HepG2 (cell line): ENCODE data around the gene ACSM6. TPM values are rescaled to one million over a fixed set of nuclear protein-coding genes. Genes with fewer than 3 reads are reported as not detected.

Source experiments
- ATAC-seq: fragments of 200-7000 bp; cut with Tn5 transposase; 3 replicates; pipeline ENCODE4 v1.9.1; 2020; ENCODE audit warnings: mild to moderate bottlenecking, moderate library complexity
- BruUV-seq: library from RNA; stranded (reverse); fragments of 400-500 nt; replicated peaks from 2 replicates; lab custom pipeline; 2021; lab: Mats Ljungman, UMichigan
- CTCF ChIA-PET: fragments of 300-600 bp; formaldehyde crosslinking; extraction: SDS; loops from one replicate; lab custom pipeline; 2021; ENCODE audit warnings: low total read pairs, inconsistent platforms, low intra/inter-chr PET ratio; lab: Yijun Ruan, JAX
- POLR2A ChIA-PET: fragments of 350-600 bp; sonication (Branson Sonifier 250); formaldehyde crosslinking; loops from one replicate; lab custom pipeline; 2020; ENCODE audit warnings: antibody characterized with exemption, inconsistent platforms; lab: Yijun Ruan, JAX
- DNase-seq: peaks from one replicate; pipeline ENCODE4 v3.0.0-alpha.2; 2015; ENCODE audit warnings: low spot score
- FAIRE-seq: peaks from 3 replicates; lab custom pipeline; 2011; peaks lifted over from hg19 to GRCh38; lab: Jason Lieb, UNC
- H2AFZ ChIP-seq: one replicate; pipeline ENCODE4 v1.6.1; 2011; ENCODE audit warnings: low read length, inconsistent platforms
- H3K27ac ChIP-seq: fragments of 300-600 bp; 3 replicates; pipeline ENCODE4 v1.8.0; 2011; ENCODE audit warnings: mixed run types, mild to moderate bottlenecking, mixed read lengths, low read length, inconsistent platforms; ENCODE audit not compliant: insufficient read depth; ENCODE audit errors: extremely low read length
- H3K27me3 ChIP-seq, 2 experiments: fragments of 200-600 bp in 1 of 2; 2 replicates in 1 of 2; 3 replicates in 1 of 2; pipeline versions ENCODE4 v1.6.0 to v1.8.0; 2011; ENCODE audit warnings: low read length in 2 of 2, mild to moderate bottlenecking in 2 of 2, moderate library complexity in 2 of 2, inconsistent platforms in 1 of 2; ENCODE audit not compliant: insufficient read depth in 2 of 2, control insufficient read depth in 1 of 2
- H3K36me3 ChIP-seq, 2 experiments: fragments of 200-600 bp in 1 of 2; replicated peaks in 1 of 2; 2 replicates in 1 of 2; 3 replicates in 1 of 2; pipeline versions ENCODE4 v1.5.1 to v1.8.0; 2011; ENCODE audit warnings: low read length in 2 of 2, inconsistent platforms in 1 of 2; ENCODE audit not compliant: insufficient read depth in 2 of 2, control insufficient read depth in 1 of 2
- H3K4me1 ChIP-seq: 2 replicates; pipeline ENCODE4 v1.5.1; 2012; ENCODE audit warnings: low read length, inconsistent platforms; ENCODE audit not compliant: insufficient read depth
- H3K4me2 ChIP-seq: 2 replicates; pipeline ENCODE4 v1.6.0; 2011; ENCODE audit warnings: low read depth, low read length, inconsistent platforms
- H3K4me3 ChIP-seq, 3 experiments: fragments of 200-600 bp in 1 of 3; sonication (generic), shearing (Covaris generic) in 1 of 3; replicated peaks in 1 of 3; 2 replicates each; pipeline ENCODE4 v1.5.1; 2011 to 2016; ENCODE audit warnings: low read length in 3 of 3, inconsistent platforms in 2 of 3, low read depth in 2 of 3, mild to moderate bottlenecking in 2 of 3, control low read depth in 1 of 3, mixed read lengths in 1 of 3; ENCODE audit not compliant: insufficient read depth in 1 of 3
- H3K79me2 ChIP-seq: one replicate; pipeline ENCODE4 v1.6.1; 2011; ENCODE audit warnings: low read length, inconsistent platforms; ENCODE audit not compliant: insufficient read depth
- H3K9ac ChIP-seq: 2 replicates; pipeline ENCODE4 v1.6.0; 2011; ENCODE audit warnings: mild to moderate bottlenecking, low read depth, low read length, inconsistent platforms; ENCODE audit not compliant: insufficient read depth
- H3K9me3 ChIP-seq: 2 replicates; pipeline ENCODE4 v1.5.1; 2012; ENCODE audit warnings: mild to moderate bottlenecking, low read length
- H4K20me1 ChIP-seq: 2 replicates; pipeline ENCODE4 v1.6.0; 2011; ENCODE audit warnings: inconsistent platforms, mild to moderate bottlenecking, low read length, moderate library complexity; ENCODE audit not compliant: insufficient read depth
- ATF7 ChIP-seq, 2 experiments: fragments of 450-650 bp in 1 of 2; sonication (generic) in 1 of 2; formaldehyde crosslinking in 1 of 2; IDR thresholded peaks; 2 replicates each; pipeline versions ENCODE4 v1.4.0 to v1.6.1; 2016 to 2020; ENCODE audit warnings: antibody characterized with exemption in 1 of 2, mild to moderate bottlenecking in 1 of 2, missing genetic modification reagents in 1 of 2
- CAMTA2 ChIP-seq: sonication (generic); formaldehyde crosslinking; IDR thresholded peaks from 2 replicates; pipeline ENCODE4 v1.4.0; 2020; ENCODE audit warnings: mild to moderate bottlenecking, missing genetic modification reagents, borderline replicate concordance
- IKZF4 ChIP-seq: sonication (generic); formaldehyde crosslinking; IDR thresholded peaks from 2 replicates; pipeline ENCODE4 v1.5.1; 2020; ENCODE audit warnings: borderline replicate concordance, mild to moderate bottlenecking, low read depth, missing genetic modification reagents; ENCODE audit errors: not compliant biosample characterization
- KLF16 ChIP-seq, 2 experiments: sonication (generic) in 1 of 2; formaldehyde crosslinking in 1 of 2; IDR thresholded peaks; 2 replicates each; pipeline versions ENCODE4 v1.6.1 to v1.8.0; 2016 to 2023; ENCODE audit warnings: missing genetic modification reagents in 2 of 2, missing compliant biosample characterization in 1 of 2
- MZF1 ChIP-seq: sonication (generic); formaldehyde crosslinking; IDR thresholded peaks from 2 replicates; pipeline ENCODE4 v1.8.1; 2023; ENCODE audit warnings: mild to moderate bottlenecking, missing genetic modification reagents, borderline replicate concordance
- PHF5A ChIP-seq: IDR thresholded peaks from one replicate; pipeline ENCODE4 v1.6.1; 2018; ENCODE audit warnings: low read depth, missing genetic modification reagents; ENCODE audit not compliant: unreplicated experiment
- RBM39 ChIP-seq: fragments of 200-400 bp; formaldehyde crosslinking; IDR thresholded peaks from one replicate; pipeline ENCODE4 v1.6.1; 2018; ENCODE audit warnings: antibody characterized with exemption, mild to moderate bottlenecking, low read depth, low read length; ENCODE audit not compliant: poor library complexity, severe bottlenecking
- SP2 ChIP-seq: sonication (generic); formaldehyde crosslinking; IDR thresholded peaks from 2 replicates; pipeline ENCODE4 v1.5.1; 2020; ENCODE audit warnings: mild to moderate bottlenecking, missing genetic modification reagents
- SRSF4 ChIP-seq: fragments of 200-400 bp; formaldehyde crosslinking; IDR thresholded peaks from one replicate; pipeline ENCODE4 v1.6.1; 2018; ENCODE audit warnings: mild to moderate bottlenecking, low read depth, low read length, moderate library complexity; ENCODE audit not compliant: poor library complexity, severe bottlenecking
- ZFP36L2 ChIP-seq: sonication (generic); formaldehyde crosslinking; IDR thresholded peaks from 2 replicates; pipeline ENCODE4 v1.4.0; 2020; ENCODE audit warnings: missing genetic modification reagents
- ZNF329 ChIP-seq: sonication (generic); formaldehyde crosslinking; IDR thresholded peaks from 2 replicates; pipeline ENCODE4 v1.9.0; 2021; ENCODE audit warnings: low read depth, mild to moderate bottlenecking, missing genetic modification reagents
- ZNF382 ChIP-seq: sonication (generic); formaldehyde crosslinking; IDR thresholded peaks from 2 replicates; pipeline ENCODE4 v1.5.0; 2020; ENCODE audit warnings: missing genetic modification reagents, mild to moderate bottlenecking, borderline replicate concordance
- ZNF569 ChIP-seq: sonication (generic); formaldehyde crosslinking; IDR thresholded peaks from 2 replicates; pipeline ENCODE4 v1.5.0; 2020; ENCODE audit warnings: mild to moderate bottlenecking, missing genetic modification reagents, moderate library complexity, borderline replicate concordance
- ZNF781 ChIP-seq: sonication (generic); formaldehyde crosslinking; IDR thresholded peaks from 2 replicates; pipeline ENCODE4 v1.5.1; 2020; ENCODE audit warnings: borderline replicate concordance, mild to moderate bottlenecking, missing genetic modification reagents; ENCODE audit errors: not compliant biosample characterization
- WGBS: methylation state at CpG from one replicate; pipeline ENCODE4 v1.1.6; 2017; ENCODE audit warnings: low lambda C conversion rate; 5-methylcytosine and 5-hydroxymethylcytosine counted together
- in situ Hi-C: cut with HindIII; loops from 2 replicates; pipeline ENCODE4 v1.10.0; 2017; ENCODE audit warnings: low pct_unique_long_range_greater_than_20kb; ENCODE audit not compliant: extremely low pct_ligation_motif_present
- intact Hi-C: fragments of 100-400 bp; cut with micrococcal nuclease; formaldehyde crosslinking; loops from one replicate; pipeline ENCODE4 v1.10.0; 2022; ENCODE audit not compliant: unreplicated experiment
- polyA plus RNA-seq, 8 experiments: library from polyadenylated mRNA; depleted of rRNA in 3 of 8; stranded (reverse) in 7 of 8; unstranded in 1 of 8; fragments of >200 nt; fragmentation: Illumina TruSeq in 4 of 8; extraction: Trizol in 4 of 8; gene quantifications; 2 replicates each; pipeline versions ENCODE4 v1.2.1 to v1.2.3, GENCODE V29; 2011 to 2016; ENCODE audit warnings: low read depth in 4 of 8, missing spikeins in 1 of 8, mixed read lengths in 1 of 8; ENCODE audit not compliant: insufficient read depth in 1 of 8
- total RNA-seq, 5 experiments: library from RNA; depleted of rRNA; stranded (reverse); fragments of >200 nt; fragmentation: Illumina TruSeq; extraction: Trizol; gene quantifications; 2 replicates each; pipeline ENCODE4 v1.2.3, GENCODE V29; 2016; ENCODE audit warnings: low read depth in 1 of 5
- TF ChIP-seq, protein P1 (sequence below): sonication (generic); formaldehyde crosslinking; IDR thresholded peaks from 2 replicates; pipeline ENCODE4 v1.8.0; 2023; ENCODE audit warnings: mild to moderate bottlenecking, missing genetic modification reagents
- TF ChIP-seq, protein P2 (sequence below): sonication (generic); formaldehyde crosslinking; IDR thresholded peaks from 2 replicates; pipeline ENCODE4 v1.9.0; 2022; ENCODE audit warnings: missing genetic modification reagents, mild to moderate bottlenecking, borderline replicate concordance
- TF ChIP-seq, protein P3 (sequence below), 2 experiments: sonication (generic) in 1 of 2; formaldehyde crosslinking in 1 of 2; IDR thresholded peaks; 2 replicates each; pipeline versions ENCODE4 v1.4.0 to v1.6.1; 2018 to 2020; ENCODE audit warnings: missing genetic modification reagents in 2 of 2, borderline replicate concordance in 1 of 2, low read depth in 1 of 2, mild to moderate bottlenecking in 1 of 2, missing biosample characterization in 1 of 2
- TF ChIP-seq, protein P4 (sequence below): IDR thresholded peaks from 2 replicates; pipeline ENCODE4 v1.6.1; 2016; ENCODE audit warnings: missing biosample characterization, missing genetic modification reagents, low read depth

Gene ACSM6
- total and polyA plus RNA-seq, 2 of the 13 experiments (the other 11 are each of a cell fraction or from before 2014, with no cell fraction given): not detected

DNA sequence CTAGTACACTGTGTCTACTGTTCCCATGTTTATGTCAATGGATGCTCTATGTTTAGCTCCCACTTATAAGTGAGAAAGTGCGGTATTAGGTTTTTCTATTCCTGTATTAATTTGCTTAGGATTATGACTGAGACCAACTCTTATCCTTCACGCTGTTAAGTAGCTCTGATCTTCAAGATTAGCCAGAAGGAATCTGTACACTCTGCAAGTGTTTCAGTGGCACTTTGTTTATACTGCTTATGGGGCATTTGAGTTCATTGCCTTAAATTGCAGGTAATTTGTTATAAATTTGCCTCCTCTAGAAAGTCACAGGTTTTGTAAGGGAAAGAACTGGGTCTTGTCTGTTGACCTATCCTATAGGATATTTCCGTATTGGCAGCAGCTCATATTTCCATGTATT, 6.4 kb upstream of the ACSM6 start:
- Histone ChIP-seq H3K36me3 (no peaks in the 10 kb centered on the region), H3K9me3 (no peaks in the 10 kb centered on the region), H3K4me3 (no peak overlapping the region), H3K4me2 (no peak overlapping the region), H3K27ac (no peak overlapping the region), H2AFZ (no peak overlapping the region), H3K9ac (no peak overlapping the region), H3K79me2 (no peaks in the 10 kb centered on the region), H3K4me1 (peaks cover 18% of the 10 kb centered on the region), H4K20me1 (no peaks in the 10 kb centered on the region), H3K27me3 (no peaks in the 10 kb centered on the region)
- no TSS peak for BruUV-seq
- ATAC-seq (no peak), DNase-seq (no peak), FAIRE-seq (no peak)
- POLR2A ChIA-PET: no interaction called here
- CTCF ChIA-PET: no interaction called here
- WGBS: 97% methylated on average over 3 of the region's 3 CpGs
- in situ Hi-C loops (no loop called here), intact Hi-C loops (no loop called here)
- no peak for TF ChIP-seq RBM39
- TF ChIP-seq, protein P1, sequence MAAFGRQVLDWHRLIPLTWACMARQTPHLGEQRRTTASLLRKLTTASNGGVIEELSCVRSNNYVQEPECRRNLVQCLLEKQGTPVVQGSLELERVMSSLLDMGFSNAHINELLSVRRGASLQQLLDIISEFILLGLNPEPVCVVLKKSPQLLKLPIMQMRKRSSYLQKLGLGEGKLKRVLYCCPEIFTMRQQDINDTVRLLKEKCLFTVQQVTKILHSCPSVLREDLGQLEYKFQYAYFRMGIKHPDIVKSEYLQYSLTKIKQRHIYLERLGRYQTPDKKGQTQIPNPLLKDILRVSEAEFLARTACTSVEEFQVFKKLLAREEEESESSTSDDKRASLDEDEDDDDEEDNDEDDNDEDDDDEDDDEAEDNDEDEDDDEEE (CRISPR knock-in tag): no peak
- TF ChIP-seq IKZF4 (CRISPR knock-in tag): no peak
- TF ChIP-seq, protein P2, sequence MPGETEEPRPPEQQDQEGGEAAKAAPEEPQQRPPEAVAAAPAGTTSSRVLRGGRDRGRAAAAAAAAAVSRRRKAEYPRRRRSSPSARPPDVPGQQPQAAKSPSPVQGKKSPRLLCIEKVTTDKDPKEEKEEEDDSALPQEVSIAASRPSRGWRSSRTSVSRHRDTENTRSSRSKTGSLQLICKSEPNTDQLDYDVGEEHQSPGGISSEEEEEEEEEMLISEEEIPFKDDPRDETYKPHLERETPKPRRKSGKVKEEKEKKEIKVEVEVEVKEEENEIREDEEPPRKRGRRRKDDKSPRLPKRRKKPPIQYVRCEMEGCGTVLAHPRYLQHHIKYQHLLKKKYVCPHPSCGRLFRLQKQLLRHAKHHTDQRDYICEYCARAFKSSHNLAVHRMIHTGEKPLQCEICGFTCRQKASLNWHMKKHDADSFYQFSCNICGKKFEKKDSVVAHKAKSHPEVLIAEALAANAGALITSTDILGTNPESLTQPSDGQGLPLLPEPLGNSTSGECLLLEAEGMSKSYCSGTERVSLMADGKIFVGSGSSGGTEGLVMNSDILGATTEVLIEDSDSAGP: no peak
- TF ChIP-seq, protein P3, sequence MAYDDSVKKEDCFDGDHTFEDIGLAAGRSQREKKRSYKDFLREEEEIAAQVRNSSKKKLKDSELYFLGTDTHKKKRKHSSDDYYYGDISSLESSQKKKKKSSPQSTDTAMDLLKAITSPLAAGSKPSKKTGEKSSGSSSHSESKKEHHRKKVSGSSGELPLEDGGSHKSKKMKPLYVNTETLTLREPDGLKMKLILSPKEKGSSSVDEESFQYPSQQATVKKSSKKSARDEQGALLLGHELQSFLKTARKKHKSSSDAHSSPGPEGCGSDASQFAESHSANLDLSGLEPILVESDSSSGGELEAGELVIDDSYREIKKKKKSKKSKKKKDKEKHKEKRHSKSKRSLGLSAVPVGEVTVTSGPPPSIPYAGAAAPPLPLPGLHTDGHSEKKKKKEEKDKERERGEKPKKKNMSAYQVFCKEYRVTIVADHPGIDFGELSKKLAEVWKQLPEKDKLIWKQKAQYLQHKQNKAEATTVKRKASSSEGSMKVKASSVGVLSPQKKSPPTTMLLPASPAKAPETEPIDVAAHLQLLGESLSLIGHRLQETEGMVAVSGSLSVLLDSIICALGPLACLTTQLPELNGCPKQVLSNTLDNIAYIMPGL (CRISPR knock-in tag; IDR thresholded peaks at IDR 0.05; ENCODE audit: borderline replicate concordance in 1 of 2, low read depth in 1 of 2): no peak
- no peak for TF ChIP-seq ZNF382 (CRISPR knock-in tag)
- TF ChIP-seq MZF1 (CRISPR knock-in tag): no peak
- TF ChIP-seq SP2 (CRISPR knock-in tag): no peak
- no peak for TF ChIP-seq ZFP36L2
- no peak for TF ChIP-seq PHF5A (CRISPR knock-in tag)
- TF ChIP-seq ATF7 (IDR thresholded peaks at IDR 0.05): no peak
- no peak for TF ChIP-seq ATF7 (CRISPR knock-in tag; IDR thresholded peaks at IDR 0.05)
- TF ChIP-seq ZNF329: no peak
- TF ChIP-seq KLF16 (CRISPR knock-in tag; IDR thresholded peaks at IDR 0.05): no peak
- TF ChIP-seq CAMTA2 (CRISPR knock-in tag): no peak
- TF ChIP-seq, protein P4, sequence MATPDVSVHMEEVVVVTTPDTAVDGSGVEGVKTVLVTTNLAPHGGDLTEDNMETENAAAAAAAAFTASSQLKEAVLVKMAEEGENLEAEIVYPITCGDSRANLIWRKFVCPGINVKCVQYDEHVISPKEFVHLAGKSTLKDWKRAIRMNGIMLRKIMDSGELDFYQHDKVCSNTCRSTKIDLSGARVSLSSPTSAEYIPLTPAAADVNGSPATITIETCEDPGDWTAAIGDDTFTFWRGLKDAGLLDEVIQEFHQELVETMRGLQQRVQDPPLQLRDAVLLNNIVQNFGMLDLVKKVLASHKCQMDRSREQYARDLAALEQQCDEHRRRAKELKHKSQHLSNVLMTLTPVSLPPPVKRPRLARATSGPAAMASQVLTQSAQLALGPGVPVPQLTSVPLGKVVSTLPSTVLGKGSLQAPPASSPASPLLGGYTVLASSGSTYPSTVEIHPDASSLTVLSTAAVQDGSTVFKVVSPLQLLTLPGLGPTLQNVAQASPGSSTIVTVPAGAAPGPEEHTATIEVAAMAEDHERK (CRISPR knock-in tag): no peak
- TF ChIP-seq ZNF569 (CRISPR knock-in tag): no peak
- no peak for TF ChIP-seq SRSF4
- TF ChIP-seq ZNF781 (CRISPR knock-in tag): no peak
